NB4 (cell line): ENCODE data around the gene ANP32A.

ENCODE experiments used
- DNase-seq: peaks from one replicate; pipeline ENCODE4 v3.0.0; 2010; ENCODE audit warnings: low read depth
- H3K4me3 ChIP-seq: one replicate; pipeline ENCODE4 v1.5.1; 2011; ENCODE audit warnings: mild to moderate bottlenecking, low read depth, low read length, moderate library complexity
- CTCF ChIP-seq: IDR thresholded peaks from one replicate; pipeline ENCODE4 v1.5.1; 2012; ENCODE audit warnings: low read depth, low read length
- MAX ChIP-seq: IDR thresholded peaks from 2 replicates; pipeline ENCODE4 v1.6.1; 2011; ENCODE audit warnings: low read depth, low read length
- MYC ChIP-seq: IDR thresholded peaks from 2 replicates; pipeline ENCODE4 v1.6.1; 2011; ENCODE audit warnings: low read depth, low read length
- POLR2A ChIP-seq: IDR thresholded peaks from 2 replicates; pipeline ENCODE4 v1.6.1; 2011; ENCODE audit warnings: mild to moderate bottlenecking; ENCODE audit not compliant: insufficient read length; ENCODE audit errors: extremely low read depth

Gene ANP32A

GRCh38 chr15:68812069-68812468 is 8.6 kb downstream of the ANP32A start:
- no peak overlapping the region for H3K4me3 ChIP-seq
- no peak for DNase-seq
- TF ChIP-seq CTCF (no peak), MYC (no peak), MAX (no peak), POLR2A (no peak)

- TF ChIP-seq MYC (no peak), MAX (no peak), POLR2A (no peak), CTCF (no peak)
- no peak overlapping the region for H3K4me3 ChIP-seq
- DNase-seq: no peak
Measured at GRCh38 chr15:68809517-68809916, 11.2 kb downstream of the ANP32A start.

GRCh38 chr15:68808770-68809169 is 11.9 kb downstream of the ANP32A start:
- no peak for TF ChIP-seq MAX
- TF ChIP-seq POLR2A: no peak
- TF ChIP-seq MYC: no peak
- TF ChIP-seq CTCF: no peak
- DNase-seq: no peak
- H3K4me3 ChIP-seq: no peak overlapping the region

- TF ChIP-seq POLR2A: no peak
- TF ChIP-seq CTCF: no peak
- TF ChIP-seq MYC: no peak
- TF ChIP-seq MAX: no peak
- H3K4me3 ChIP-seq: no peak overlapping the region
- no peak for DNase-seq
Measured at GRCh38 chr15:68808091-68808490, 12.6 kb downstream of the ANP32A start.

GRCh38 chr15:68807249-68807648 is 13.4 kb downstream of the ANP32A start:
- no peak overlapping the region for H3K4me3 ChIP-seq
- DNase-seq: no peak
- TF ChIP-seq CTCF: no peak
- TF ChIP-seq MYC: no peak
- no peak for TF ChIP-seq MAX
- TF ChIP-seq POLR2A: no peak
